Measurements from ENCODE around the gene PDCD1.

PDCD1 gene

DNA sequence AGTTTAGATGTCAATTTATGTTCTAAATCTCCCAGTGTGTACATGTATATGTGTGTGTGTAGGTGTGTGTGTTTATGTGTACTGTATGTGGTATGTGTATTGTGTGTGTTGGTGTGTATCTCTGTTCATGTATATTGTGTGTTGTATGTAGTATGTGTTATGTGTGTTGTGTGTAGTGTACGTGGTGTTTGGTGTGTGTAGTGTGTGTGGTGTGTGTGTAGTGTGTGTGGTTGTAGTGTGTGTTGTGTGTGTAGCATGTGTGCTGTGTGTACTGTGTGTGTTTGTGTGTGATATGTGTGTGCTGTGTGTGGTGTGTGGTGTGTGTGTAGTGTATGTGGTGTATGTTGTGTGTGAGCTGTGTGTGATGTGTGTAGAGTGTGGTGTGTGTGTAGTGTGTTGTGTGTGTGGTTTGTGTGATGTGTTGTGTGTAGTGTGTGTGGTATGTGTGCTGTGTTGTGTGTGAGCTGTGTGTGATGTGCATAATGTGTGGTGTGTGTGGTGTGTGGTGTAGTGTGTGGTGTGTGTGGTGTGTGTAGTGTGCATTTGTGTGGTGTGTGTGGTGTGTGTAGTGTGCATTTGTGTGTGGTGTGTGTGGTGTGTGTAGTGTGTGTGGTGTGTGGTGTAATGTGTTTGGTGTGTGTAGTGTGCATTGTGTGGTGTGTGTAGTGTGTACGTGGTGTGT, 5.6 kb upstream of the PDCD1 start:
- DNase-seq = no peak

DNA sequence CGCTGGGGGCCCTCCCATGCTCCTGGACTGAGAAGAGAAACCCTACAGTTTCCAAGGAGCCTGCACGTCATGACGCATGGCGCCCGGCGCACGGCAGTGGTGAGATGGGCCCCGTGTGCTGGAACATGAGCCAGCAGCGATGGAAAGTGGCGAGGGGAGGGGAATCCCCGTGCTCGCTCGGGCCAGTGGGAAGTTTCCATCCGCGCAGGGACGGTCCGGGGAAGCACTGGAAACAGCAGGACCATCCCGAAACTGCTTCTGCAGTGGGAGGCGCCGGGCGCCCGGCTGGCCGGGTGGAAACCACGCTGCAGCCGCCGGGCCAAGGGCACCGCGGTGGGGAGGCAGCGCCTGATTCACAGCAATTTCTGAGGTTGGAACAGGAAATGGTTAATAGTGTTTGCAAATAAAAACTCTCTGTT, 4.9 kb upstream of the PDCD1 start:
- no peak for DNase-seq

- no peak for DNase-seq
These were observed 4.3 kb upstream of the PDCD1 start for GRCh38 chr2:241862775-241863535.

DNA sequence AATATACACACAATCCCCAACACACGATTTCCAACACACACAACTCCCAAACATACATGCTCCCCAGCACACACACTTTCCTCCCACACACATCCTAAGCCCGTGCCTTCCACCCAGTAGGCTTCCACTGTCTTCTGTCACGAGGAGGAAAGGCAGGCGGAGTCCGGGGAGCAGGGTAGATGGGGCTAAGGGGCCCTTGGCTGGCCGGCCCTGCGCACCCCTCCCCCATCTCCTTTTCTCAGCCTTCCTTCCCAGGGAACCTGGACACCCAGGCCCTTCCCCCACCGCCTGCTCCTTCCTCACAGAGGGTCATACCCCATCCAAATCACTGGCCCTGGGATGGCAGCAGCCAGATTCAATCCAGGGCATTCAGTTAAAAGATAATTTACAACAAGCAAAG, 3.4 kb upstream of the PDCD1 start:
- no peak for DNase-seq

GRCh38 chr2:241861264-241861663, 2.6 kb upstream of the PDCD1 start:
- no peak for DNase-seq

DNA sequence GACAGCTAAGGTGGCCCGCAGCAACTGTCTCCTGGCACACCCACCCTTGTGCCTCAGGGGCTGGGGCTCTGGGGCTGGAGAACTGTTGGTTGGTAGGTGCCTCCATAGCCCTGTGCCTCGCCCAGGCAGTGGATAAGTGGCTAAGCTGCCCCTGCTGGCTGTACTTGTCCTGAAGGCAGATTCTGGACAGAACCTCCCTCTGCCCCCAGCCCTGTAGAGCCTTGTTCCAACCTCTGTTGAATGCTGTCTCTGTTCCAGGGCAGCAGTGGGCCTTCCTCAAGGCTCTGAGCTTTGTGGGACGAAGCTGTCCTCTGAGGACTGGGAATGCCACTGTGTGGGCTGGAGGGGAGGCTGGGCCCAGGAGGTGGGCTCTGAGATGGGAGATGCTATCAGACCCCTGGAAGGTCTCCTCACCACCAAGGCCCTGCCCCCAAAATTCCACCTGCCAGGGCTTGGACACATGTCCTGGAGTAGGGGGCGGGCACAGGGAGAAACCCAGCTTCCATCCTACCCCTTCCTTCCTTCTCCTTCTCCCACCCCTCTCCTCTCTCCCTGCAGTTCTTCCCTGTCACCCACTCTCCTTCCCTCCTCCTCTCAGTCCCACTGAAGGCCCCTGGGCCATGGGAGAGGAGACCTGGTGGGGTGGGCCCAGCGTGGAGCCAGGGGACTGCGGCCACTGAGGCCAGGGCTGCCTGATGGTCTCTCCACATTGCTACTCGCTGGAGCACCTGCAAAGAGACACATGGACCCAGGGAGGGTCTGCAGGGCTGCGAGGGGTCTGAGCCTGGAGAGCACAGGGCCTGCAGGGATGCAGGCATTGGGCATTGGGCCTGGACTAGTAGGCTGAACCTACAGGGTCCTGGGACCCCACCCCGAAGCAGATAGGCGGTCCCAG, 1.7 kb upstream of the PDCD1 start:
- DNase-seq = peak; percentile 42

DNA sequence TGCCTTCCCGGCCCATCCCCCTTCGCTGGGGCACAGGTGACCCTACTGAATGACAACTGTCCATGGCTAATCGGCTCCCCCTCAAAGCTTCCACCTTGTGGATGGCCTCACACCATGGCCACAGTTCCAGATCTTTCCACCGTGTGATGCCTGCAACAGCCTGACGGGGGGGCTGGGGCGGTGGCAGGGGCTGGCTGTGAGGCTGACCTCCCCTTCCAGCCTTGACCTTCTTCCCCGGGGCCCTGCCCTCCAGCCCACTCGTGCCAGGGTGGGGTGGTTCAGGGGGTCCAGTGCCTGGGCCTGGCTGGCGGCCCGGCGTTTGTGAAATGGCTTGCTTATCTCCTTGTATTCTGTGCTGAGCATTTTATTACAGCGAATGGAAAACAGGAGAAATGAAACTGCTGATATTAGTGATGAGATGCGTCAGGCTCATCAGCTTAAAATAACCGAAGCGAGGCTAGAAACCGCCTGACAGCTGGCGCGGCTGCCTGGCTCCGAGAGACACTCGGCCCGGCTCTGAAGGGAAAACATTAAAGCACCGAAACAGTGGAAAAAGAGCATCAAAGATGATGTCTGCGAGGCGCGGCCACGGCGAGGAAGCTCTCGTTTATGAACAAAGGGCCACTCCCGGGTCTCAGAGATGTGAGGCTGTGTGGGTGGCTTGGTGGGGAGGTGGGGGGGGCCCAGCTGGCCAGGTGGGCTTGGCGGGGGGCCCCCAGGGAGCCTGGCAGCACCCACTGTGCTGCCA, 916 bp upstream of the PDCD1 start:
- DNase-seq = peak; percentile 59

GRCh38 chr2:241859017-241859435, 332 bp upstream of the PDCD1 start:
- no peak for DNase-seq

GRCh38 chr2:241857572-241858121, 1.0 kb downstream of the PDCD1 start:
- no peak for DNase-seq

- DNase-seq = no peak
These were observed 1.6 kb downstream of the PDCD1 start for GRCh38 chr2:241857041-241857541.

DNA sequence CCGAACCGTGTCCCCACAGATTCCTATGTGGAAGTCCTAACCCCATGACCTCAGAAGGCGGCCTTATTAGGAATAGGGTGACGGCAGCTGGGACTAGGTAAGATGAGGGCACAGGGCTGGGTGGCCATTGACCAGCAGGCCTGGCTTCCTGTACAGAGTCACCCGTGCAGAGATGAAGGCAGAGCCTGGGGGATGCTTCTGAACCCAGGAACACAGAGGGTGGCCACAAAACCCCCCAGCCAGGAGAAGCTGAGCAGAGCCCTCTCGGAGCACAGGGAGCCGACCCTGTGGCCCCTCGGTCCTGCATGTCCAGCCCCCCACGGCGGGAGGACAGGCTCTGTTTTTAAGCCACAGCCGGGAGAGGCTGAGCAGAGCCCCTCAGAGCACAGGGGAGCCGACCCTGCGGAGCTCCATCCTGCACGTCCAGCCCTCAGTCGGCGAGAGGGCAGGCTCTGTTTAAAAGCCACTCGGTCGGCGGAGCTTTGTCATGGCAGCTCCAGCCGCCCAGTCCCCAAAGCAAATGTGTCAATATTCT, 2.7 kb downstream of the PDCD1 start:
- DNase-seq = no peak

DNA sequence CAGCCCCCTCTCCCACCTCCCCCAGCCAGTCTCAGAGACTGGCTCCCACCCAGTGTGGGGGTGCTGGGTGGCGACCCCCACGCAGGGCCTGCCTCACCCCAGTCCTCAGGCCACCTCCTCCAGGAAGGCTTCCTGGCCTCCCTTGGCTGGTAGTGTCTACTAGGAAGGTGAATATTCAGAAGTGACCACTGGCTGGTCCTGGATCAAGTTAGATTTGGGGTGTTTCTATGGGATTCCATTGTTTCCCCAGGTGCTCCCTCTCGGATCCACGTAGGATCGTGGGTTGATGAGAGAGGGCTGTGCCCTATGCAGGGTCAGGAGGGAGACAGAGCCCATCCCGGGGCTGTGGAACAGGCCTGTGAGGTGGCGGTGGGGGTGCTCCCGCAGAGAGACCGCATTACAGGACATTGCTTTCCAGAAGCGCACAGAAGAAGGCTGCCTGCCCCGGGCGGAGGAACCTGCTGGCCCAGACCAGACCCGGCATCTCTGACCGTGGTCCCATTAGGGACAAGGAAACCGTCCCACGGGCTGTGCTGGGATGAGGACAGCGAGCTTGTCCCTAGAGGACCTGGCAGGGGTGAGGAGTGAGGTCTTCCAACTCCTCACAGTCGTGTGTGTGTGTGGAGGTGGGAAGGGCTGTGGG, 3.3 kb downstream of the PDCD1 start:
- no peak for DNase-seq

DNA sequence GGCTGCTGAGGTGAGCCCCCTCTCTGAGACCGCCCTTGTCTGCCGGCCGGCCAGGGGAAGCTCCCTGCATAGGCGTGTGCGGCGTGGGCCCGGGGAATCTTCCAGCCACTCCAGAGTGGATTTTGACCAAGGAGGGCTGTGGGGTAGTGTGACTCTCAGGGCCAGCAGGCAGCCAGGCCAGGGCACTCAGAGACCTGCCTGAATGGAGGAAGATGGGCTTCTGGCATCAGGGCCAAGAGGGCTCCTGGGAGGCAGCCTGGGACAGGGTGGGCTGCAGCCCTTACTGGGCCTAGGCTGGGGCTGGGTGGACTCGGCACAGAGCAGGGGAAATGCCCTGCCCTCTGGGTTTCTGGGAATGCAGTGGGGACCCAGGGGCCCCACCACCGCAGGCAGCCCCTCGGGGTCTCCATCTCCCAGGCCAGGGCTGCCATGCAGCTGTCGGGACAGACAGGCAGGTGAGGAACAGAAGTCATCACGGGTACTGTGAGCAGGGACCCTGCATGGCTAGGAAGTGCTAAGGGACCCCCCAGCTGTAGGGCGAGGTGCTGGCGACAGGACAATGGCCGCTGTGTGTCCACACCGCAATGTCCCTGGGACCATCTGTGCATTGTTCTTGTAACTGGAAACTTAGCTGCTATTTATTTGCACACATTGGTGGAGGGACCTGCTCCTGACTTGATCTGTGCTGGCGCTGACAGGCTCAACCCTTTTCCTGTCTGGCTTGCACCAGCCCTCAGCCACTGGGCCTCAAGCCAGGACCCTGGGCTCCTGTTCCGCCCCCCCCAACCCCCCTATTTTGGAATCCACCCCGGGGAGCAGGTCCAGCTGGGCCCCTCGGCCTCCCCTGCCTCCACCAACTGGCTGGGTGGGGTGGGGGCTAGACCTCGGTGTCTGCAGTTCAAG, 4.1 kb downstream of the PDCD1 start:
- no peak for DNase-seq

DNA sequence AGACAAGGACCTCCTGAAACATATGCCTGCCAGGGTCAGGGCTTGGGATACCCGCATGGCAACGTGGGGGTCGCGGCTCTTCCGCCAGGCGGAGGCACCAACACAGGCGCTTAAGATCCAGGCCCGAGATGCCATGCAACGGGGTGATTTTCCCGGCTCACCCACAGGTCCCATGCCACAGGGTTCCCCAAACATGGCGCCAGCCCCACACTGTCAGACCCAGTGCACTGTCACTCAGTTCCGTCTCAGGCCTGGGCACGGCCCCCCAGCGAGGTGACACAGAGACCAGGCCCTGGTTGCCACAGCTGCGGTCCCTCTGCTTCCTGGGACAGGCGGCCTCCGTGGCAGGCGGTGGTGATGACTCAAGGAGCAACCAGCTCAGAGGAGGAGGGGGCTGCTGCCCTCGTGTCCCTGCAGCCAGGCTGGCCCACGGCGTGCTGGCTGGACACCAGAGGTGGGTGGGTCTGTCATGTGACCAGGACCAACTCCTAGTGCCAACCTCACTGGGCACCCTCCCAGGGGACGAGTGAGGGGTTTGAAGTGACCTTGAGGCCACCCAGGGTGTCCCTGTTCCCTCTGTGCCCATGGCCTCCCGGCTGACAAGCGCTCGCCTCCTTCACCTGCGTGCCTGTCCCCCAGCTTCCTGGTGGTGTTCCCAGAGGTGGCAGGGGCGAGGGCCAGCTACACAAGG, 4.9 kb downstream of the PDCD1 start:
- DNase-seq = no peak

- DNase-seq = no peak
These were observed 5.6 kb downstream of the PDCD1 start for GRCh38 chr2:241852981-241853631.

DNA sequence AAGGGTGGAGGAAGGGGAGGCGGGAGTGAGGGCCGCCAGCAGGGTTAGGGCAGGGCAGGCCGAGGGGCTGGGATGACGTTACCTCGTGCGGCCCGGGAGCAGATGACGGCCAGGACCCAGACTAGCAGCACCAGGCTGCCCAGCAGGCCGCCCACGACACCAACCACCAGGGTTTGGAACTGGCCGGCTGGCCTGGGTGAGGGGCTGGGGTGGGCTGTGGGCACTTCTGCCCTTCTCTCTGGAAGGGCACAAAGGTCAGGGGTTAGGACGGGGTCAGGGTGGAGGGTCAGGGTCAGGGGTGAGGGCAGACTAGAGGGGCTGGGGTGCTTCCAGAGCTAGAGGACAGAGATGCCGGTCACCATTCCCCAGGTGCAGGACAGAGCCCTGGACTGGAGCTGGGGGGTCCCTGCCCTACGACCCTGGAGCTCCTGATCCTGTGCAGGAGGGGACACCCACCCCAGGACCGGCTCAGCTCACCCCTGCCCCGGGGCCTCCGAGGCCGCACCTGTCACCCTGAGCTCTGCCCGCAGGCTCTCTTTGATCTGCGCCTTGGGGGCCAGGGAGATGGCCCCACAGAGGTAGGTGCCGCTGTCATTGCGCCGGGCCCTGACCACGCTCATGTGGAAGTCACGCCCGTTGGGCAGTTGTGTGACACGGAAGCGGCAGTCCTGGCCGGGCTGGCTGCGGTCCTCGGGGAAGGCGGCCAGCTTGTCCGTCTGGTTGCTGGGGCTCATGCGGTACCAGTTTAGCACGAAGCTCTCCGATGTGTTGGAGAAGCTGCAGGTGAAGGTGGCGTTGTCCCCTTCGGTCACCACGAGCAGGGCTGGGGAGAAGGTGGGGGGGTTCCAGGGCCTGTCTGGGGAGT, 6.3 kb downstream of the PDCD1 start:
- no peak for DNase-seq

DNA sequence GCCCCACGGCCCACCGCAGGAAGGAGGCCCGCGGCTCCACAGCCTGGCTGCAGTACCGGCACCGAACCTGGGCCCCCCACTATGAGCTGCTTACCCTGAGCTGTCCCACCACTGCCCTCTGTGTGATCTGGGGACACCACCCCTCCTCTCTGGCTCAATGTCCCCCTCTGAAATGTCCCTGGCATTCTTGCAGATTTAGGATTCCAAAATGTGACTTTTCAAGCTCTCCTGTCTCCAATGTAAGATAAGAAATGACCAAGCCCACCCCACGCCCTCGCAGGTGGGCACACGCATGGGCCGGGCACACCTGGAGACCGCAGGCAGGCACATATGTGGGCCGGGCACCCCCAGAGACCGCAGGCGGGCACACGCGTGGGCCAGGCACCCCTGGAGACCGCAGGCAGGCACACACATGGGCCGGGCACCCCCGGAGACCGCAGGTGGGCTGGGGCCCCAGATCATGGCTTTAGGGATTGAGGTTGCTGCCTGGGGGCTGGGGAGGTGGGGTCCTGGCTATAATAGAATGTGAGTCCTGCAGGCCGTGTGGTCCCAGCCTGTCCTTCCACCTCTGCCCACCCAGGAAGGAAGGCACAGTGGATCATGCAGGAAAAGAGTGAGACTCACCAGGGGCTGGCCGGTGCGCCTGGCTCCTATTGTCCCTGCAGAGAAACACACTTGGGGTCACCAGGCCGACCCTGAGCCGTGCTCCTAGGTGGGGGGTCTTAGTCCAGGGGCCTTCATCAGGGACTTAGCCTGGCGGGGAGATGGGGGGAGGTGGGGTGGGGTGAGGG, 7.2 kb downstream of the PDCD1 start:
- DNase-seq = no peak
